ENCODE results near the gene MARS2. TPM values are rescaled to one million over a fixed set of nuclear protein-coding genes. Genes with fewer than 3 reads are reported as not detected.
"Not testable (repeated sequence)": the region's sequence is repeated elsewhere in the genome, so short reads cannot be mapped to it uniquely, and the experiment has no call there.

Gene MARS2
- total RNA-seq, 1 donor from 2014 or later = 5.6 TPM

DNA sequence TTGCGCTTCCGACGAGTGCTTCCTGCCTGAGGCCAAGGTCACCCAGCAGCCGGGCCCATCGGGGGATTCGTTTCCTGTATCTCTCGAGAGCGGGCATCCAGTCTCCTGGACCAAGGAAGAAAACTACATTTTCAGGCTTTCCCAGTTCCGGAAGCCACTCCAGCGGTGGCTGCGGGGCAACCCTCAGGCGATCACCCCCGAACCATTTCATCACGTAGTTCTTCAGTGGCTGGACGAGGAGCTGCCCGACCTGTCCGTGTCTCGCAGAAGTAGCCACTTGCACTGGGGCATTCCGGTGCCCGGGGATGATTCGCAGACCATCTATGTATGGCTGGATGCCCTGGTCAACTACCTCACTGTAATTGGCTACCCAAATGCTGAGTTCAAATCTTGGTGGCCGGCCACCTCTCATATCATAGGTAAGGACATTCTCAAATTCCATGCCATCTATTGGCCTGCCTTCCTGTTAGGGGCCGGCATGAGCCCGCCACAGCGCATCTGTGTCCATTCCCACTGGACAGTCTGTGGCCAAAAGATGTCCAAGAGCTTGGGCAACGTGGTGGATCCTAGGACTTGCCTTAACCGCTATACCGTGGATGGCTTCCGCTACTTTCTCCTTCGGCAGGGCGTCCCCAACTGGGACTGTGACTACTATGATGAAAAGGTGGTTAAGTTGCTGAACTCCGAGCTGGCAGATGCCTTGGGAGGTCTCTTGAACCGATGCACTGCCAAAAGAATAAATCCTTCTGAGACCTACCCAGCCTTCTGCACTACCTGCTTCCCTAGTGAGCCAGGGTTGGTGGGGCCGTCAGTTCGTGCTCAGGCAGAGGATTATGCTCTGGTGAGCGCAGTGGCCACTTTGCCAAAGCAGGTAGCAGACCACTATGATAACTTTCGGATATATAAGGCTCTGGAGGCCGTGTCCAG, 1.0 kb downstream of the MARS2 start:
- DNase-seq (ENCODE audit: low spot score) (no peak), ATAC-seq (peak; percentile 1)

DNA sequence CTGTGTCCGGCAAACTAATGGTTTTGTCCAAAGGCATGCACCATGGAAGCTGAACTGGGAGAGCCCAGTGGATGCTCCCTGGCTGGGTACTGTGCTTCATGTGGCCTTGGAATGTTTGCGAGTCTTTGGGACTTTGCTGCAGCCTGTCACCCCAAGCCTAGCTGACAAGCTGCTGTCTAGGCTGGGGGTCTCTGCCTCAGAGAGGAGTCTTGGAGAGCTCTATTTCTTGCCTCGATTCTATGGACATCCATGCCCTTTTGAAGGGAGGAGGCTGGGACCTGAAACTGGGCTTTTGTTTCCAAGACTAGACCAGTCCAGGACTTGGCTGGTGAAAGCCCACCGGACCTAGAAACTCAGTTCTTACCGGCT, 1.7 kb downstream of the MARS2 start:
- no peak for DNase-seq (ENCODE audit: low spot score)
- ATAC-seq = no peak

DNA sequence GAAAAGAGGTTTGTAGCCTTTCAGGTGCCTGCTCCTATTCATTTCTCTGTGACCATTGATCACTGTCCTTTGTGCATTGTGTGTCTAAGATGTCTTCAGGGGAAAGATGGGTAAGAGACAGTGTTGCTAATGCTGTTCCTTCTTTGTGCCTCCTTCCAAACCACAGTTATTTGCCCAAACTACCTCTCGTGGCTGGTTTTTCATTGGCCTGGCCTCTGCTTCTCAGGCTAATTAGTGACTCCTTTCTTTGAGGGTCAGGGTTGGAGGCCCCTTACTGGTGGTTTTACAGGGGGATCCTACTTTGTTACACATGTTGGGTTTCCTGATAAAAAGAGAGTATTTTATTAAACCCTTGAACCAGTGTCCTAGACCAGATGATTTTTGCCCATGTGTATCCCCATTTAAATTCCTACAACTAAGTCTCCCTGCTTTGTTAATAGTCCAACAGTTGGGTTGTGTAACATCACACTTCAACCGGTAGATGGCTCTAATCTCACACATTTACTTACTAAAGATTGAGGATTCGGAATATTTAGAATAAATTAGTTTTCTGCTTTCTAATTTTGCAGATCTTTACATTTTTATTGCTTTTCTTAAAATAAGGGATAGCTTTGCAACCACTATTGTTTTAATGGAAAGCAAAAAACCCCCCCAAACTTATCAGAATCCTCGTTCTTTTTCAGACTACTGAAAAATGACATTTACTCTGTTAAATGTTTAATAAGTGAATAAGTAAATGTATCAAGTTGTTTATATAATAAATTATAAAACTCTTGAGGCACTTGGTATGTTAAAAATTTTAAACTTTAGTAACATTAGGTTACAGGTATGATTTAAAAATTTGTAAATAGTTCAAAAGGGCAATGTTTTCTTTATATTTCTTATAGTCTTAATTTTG, 2.4 kb downstream of the MARS2 start:
- ATAC-seq = peak; percentile 40
- DNase-seq (ENCODE audit: low spot score) = no peak

DNA sequence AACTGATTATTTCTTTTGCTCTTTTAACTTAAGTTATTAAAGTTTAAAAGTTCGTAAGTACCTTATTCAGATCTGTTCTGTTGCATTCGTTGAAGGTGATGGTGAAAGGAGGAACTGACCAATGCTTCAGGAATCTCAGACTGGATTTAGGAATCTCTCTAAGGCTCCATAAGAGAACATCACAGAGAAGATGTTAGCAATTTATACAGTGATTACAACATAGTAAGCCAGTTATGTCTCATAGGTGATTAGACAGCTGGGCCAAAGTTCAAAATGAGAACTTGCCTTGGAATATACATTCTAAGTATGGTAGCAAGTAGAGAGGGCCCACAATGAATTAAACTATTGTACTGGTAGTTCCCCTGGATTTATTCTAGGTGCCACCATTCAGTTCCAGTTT, 3.2 kb downstream of the MARS2 start:
- DNase-seq (ENCODE audit: low spot score) (no peak), ATAC-seq (no peak)

DNA sequence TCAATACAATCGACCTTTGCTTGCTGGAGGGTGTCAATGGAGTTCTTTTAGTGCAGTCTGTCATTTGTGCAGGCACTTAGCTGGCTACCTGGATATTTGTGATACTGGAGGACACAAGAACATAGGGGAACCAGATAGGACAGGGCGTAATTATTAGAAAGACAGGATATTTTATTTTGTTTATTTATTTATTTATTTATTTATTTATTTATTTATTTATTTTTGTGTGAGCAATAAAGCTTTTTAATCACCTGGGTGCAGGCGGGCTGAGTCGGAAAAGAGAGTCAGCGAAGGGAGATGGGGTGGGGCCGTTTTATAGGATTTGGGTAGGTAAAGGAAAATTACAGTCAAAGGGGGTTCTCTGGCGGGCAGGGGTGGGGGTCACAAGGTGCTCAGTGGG, 4.0 kb downstream of the MARS2 start:
- not testable (repeated sequence) for ATAC-seq; DNase-seq (ENCODE audit: low spot score)

GRCh38 chr2:197710424-197711042, 5.4 kb downstream of the MARS2 start:
- DNase-seq (ENCODE audit: low spot score) (no peak), ATAC-seq (no peak)

DNA sequence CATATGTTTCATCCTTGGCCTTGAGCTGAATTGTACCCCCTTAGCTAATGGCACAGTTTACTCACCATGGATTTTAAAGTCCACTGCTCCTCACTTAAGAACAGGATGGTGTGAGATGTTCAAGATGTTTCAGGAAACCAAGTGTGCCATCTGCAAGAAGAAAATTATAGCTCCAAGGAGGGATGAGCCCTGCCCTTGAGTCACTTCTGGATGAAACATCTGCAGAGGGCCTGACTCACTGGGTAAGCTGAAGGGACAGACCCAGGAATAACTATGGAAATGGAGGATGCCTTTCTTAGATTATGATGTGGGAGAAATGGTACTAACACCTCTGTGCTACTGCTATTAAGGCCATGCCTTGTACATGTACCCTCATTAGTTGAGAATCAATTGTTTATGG, 6.4 kb downstream of the MARS2 start:
- DNase-seq (ENCODE audit: low spot score) (no peak), ATAC-seq (no peak)

DNA sequence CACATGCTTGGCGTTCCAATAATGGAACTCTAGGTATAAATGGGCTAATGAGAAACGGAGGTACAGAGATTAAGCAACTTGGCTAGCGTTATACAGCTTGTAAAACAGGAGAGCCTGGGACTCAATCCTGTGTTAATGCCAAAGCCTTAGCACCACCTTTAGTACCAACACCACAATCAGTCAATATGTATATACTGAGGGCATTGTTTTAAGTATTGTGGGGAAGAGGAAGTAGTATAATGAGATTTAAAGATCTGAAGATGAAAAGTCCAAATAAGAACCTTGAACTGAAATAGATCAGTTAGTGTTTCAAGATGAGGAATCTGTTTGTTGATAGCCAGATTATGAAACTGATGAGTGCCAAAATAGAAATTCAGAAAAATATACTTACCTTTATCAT, 8.1 kb downstream of the MARS2 start:
- ATAC-seq = no peak
- no peak for DNase-seq (ENCODE audit: low spot score)

- DNase-seq (ENCODE audit: low spot score) (no peak), ATAC-seq (no peak)
Observed at GRCh38 chr2:197717863-197718262, 12.7 kb downstream of the MARS2 start.

DNA sequence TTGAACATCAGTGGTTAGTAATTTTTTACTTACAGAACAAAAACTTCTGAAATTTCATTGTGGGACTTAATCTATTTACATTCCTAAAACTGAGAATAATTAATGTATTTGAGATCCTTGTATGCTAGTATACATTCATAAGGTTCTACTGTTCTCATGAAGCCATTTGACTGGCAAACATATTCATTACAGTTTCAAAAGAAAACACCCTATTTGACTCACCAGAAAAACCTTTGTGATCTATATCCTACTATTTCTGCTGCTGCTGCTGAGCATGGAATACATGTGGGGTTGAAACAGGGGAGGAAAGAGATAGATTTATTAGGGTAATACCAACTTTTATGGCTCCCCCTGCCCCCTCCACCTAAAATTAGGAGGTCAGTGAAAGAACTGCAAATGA, 21.8 kb downstream of the MARS2 start:
- ATAC-seq (no peak), DNase-seq (ENCODE audit: low spot score) (no peak)

- ATAC-seq; DNase-seq (ENCODE audit: low spot score): not testable (repeated sequence)
Observed at GRCh38 chr2:197728555-197729544, 23.7 kb downstream of the MARS2 start.

GRCh38 chr2:197740200-197740599, 35.0 kb downstream of the MARS2 start:
- no peak for ATAC-seq
- DNase-seq (ENCODE audit: low spot score) = no peak

Other genes with a start within 250 kb of the MARS2 start
- gene HSPD1, start 205.5 kb upstream of the MARS2 start, total RNA-seq = 239 TPM
- gene HSPE1, start 205.0 kb upstream of the MARS2 start, total RNA-seq = 91.6 TPM
- 5.8 TPM for gene MOB4, start 189.3 kb upstream of the MARS2 start, total RNA-seq
- gene RFTN2, start 29.8 kb upstream of the MARS2 start, total RNA-seq = 1.1 TPM
- not detected for gene BOLL, start 80.0 kb downstream of the MARS2 start, total RNA-seq
- 0.23 TPM for gene PLCL1, start 99.2 kb downstream of the MARS2 start, total RNA-seq

All from left lobe of liver (tissue), 2 donors.